HepG2 (cell line): ENCODE results near the gene LRRC43. TPM values are rescaled to one million over a fixed set of nuclear protein-coding genes. Genes with fewer than 3 reads are reported as not detected.

ENCODE experiments used
- ARNTL ChIP-seq: sonication (generic); formaldehyde crosslinking; IDR thresholded peaks from 2 replicates; pipeline ENCODE4 v1.4.0; 2020; ENCODE audit warnings: mild to moderate bottlenecking, missing genetic modification reagents
- POLR2AphosphoS2 ChIP-seq: IDR thresholded peaks from 2 replicates; pipeline ENCODE4 v1.6.1; 2011; ENCODE audit warnings: low read depth, low read length, improper control_type of control experiment
- ZBTB10 ChIP-seq: sonication (generic); formaldehyde crosslinking; IDR thresholded peaks from 2 replicates; pipeline ENCODE4 v1.4.0; 2020; ENCODE audit warnings: missing genetic modification reagents, borderline replicate concordance
- ZFP62 ChIP-seq: sonication (generic); formaldehyde crosslinking; IDR thresholded peaks from 2 replicates; pipeline ENCODE4 v1.4.0; 2020; ENCODE audit warnings: missing genetic modification reagents
- ZSCAN5A ChIP-seq: sonication (generic); formaldehyde crosslinking; IDR thresholded peaks from 2 replicates; pipeline ENCODE4 v1.8.0; 2022; ENCODE audit warnings: mild to moderate bottlenecking, missing genetic modification reagents, borderline replicate concordance
- polyA plus RNA-seq, 8 experiments: library from polyadenylated mRNA; depleted of rRNA in 3 of 8; stranded (reverse) in 7 of 8; unstranded in 1 of 8; fragments of >200 nt; fragmentation: Illumina TruSeq in 4 of 8; extraction: Trizol in 4 of 8; gene quantifications; 2 replicates each; pipeline versions ENCODE4 v1.2.1 to v1.2.3, GENCODE V29; 2011 to 2016; ENCODE audit warnings: low read depth in 4 of 8, missing spikeins in 1 of 8, mixed read lengths in 1 of 8; ENCODE audit not compliant: insufficient read depth in 1 of 8
- total RNA-seq, 5 experiments: library from RNA; depleted of rRNA; stranded (reverse); fragments of >200 nt; fragmentation: Illumina TruSeq; extraction: Trizol; gene quantifications; 2 replicates each; pipeline ENCODE4 v1.2.3, GENCODE V29; 2016; ENCODE audit warnings: low read depth in 1 of 5
- TF ChIP-seq, protein P1 (sequence below): sonication (generic); formaldehyde crosslinking; IDR thresholded peaks from 2 replicates; pipeline ENCODE4 v1.4.0; 2020; ENCODE audit warnings: mild to moderate bottlenecking, missing genetic modification reagents
- TF ChIP-seq, protein P2 (sequence below): sonication (generic); formaldehyde crosslinking; IDR thresholded peaks from 2 replicates; pipeline ENCODE4 v1.5.0; 2020; ENCODE audit warnings: missing genetic modification reagents, mild to moderate bottlenecking, borderline replicate concordance
- TF ChIP-seq, protein P3 (sequence below): sonication (generic); formaldehyde crosslinking; IDR thresholded peaks from 2 replicates; pipeline ENCODE4 v1.4.0; 2020; ENCODE audit warnings: missing genetic modification reagents

LRRC43 gene
- total and polyA plus RNA-seq, 2 of the 13 experiments (the other 11 are each of a cell fraction or from before 2014, with no cell fraction given) = not detected

DNA sequence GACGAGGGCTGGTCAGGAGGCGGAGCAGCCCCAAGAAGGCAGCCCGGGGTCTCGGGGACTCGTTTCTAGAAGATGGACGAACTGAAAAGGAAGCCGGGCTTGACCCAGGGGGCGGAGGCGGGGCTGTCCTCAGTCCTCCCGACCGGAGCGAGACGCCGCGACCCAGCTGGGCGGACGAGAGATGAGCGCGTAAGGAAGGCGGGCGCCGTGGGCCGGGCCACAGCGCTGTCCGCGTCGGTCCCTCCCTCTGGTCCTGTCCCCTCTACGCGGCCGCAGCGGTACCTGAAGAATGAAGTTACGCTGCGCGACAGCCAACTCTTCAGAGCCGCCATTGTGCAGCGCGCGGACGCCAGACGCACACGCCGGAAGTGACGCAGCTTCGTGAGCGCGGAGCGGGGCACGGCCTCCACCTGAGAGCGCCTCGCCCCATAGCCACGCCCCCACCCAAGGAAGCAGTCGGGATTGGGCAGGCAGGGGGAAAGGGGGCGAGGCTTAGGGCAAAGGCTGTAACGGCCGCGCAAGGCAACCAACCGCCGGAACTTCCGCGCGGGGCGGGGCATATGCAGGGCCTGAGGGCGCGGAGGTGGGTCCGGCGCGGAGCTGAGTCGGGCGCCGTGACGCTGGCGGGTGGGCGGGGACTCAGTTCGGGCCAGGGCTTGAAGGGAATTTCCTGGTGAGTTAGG, 42.9 kb downstream of the LRRC43 start, which contains the start of gene DIABLO (continued):
- TF ChIP-seq, protein P1, sequence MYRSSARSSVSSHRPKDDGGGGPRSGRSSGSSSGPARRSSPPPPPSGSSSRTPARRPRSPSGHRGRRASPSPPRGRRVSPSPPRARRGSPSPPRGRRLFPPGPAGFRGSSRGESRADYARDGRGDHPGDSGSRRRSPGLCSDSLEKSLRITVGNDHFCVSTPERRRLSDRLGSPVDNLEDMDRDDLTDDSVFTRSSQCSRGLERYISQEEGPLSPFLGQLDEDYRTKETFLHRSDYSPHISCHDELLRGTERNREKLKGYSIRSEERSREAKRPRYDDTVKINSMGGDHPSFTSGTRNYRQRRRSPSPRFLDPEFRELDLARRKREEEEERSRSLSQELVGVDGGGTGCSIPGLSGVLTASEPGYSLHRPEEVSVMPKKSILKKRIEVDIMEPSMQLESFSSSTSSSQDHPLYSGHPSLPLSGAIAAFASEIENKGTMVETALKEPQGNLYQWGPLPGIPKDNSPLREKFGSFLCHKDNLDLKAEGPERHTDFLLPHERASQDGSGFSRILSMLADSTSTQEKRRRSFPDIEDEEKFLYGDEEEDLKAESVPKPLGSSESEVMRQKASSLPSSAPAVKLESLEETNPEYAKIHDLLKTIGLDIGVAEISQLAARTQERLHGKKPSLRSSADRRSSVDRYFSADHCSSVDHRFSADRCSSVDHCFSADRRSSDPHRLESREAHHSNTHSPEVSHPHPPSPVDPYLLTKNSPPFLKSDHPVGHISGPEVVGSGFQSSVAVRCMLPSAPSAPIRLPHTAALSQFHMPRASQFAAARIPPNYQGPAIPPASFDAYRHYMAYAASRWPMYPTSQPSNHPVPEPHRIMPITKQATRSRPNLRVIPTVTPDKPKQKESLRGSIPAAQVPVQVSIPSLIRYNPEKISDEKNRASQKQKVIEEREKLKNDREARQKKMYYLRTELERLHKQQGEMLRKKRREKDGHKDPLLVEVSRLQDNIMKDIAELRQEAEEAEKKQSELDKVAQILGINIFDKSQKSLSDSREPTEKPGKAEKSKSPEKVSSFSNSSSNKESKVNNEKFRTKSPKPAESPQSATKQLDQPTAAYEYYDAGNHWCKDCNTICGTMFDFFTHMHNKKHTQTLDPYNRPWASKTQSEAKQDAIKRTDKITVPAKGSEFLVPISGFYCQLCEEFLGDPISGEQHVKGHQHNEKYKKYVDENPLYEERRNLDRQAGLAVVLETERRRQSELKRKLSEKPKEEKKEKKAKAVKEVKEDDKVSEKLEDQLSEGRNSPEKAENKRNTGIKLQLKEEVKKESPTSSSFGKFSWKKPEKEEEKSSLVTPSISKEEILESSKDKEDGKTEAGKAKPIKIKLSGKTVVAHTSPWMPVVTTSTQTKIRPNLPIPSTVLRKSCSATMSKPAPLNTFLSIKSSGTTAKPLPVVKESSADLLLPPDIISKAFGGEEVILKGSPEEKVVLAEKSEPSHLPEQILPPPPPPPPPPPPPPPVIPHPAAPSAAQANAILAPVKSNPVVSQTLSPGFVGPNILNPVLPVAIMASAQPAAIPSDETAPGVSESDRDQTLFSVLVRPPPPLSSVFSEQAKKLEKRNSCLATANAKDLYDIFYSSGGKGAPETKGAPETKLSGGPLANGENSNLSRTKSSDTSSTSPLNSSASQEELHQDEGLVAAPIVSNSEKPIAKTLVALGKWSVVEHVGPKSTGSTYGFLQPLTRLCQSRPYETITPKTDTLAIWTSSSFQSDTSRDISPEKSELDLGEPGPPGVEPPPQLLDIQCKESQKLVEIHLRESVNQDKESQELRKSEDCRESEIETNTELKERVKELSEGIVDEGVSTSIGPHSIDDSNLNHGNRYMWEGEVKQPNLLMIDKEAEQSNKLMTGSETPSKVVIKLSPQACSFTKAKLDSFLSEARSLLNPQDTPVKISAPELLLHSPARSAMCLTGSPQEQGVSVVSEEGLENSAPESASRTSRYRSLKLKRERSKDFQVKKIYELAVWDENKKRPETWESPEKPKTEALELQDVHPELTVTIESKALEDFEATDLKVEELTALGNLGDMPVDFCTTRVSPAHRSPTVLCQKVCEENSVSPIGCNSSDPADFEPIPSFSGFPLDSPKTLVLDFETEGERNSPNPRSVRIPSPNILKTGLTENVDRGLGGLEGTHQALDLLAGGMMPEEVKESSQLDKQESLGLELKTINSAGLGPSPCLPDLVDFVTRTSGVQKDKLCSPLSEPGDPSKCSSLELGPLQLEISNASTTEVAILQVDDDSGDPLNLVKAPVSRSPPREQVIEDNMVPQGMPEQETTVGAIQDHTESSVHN (CRISPR knock-in tag) = no peak
- TF ChIP-seq, protein P2, sequence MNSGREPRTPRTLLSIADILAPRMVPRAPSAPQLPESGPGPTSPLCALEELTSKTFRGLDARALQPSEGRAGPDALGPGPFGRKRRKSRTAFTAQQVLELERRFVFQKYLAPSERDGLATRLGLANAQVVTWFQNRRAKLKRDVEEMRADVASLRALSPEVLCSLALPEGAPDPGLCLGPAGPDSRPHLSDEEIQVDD = peak; percentile 66; the same call in 1 of the 2 replicates
- TF ChIP-seq POLR2AphosphoS2 (peak; percentile 73; the same call in 1 of the 2 replicates), ZSCAN5A (CRISPR knock-in tag) (no peak), ZBTB10 (CRISPR knock-in tag) (no peak), ARNTL (CRISPR knock-in tag) (peak; percentile 24; the same call in 1 of the 2 replicates), ZFP62 (no peak)
- TF ChIP-seq, protein P3, sequence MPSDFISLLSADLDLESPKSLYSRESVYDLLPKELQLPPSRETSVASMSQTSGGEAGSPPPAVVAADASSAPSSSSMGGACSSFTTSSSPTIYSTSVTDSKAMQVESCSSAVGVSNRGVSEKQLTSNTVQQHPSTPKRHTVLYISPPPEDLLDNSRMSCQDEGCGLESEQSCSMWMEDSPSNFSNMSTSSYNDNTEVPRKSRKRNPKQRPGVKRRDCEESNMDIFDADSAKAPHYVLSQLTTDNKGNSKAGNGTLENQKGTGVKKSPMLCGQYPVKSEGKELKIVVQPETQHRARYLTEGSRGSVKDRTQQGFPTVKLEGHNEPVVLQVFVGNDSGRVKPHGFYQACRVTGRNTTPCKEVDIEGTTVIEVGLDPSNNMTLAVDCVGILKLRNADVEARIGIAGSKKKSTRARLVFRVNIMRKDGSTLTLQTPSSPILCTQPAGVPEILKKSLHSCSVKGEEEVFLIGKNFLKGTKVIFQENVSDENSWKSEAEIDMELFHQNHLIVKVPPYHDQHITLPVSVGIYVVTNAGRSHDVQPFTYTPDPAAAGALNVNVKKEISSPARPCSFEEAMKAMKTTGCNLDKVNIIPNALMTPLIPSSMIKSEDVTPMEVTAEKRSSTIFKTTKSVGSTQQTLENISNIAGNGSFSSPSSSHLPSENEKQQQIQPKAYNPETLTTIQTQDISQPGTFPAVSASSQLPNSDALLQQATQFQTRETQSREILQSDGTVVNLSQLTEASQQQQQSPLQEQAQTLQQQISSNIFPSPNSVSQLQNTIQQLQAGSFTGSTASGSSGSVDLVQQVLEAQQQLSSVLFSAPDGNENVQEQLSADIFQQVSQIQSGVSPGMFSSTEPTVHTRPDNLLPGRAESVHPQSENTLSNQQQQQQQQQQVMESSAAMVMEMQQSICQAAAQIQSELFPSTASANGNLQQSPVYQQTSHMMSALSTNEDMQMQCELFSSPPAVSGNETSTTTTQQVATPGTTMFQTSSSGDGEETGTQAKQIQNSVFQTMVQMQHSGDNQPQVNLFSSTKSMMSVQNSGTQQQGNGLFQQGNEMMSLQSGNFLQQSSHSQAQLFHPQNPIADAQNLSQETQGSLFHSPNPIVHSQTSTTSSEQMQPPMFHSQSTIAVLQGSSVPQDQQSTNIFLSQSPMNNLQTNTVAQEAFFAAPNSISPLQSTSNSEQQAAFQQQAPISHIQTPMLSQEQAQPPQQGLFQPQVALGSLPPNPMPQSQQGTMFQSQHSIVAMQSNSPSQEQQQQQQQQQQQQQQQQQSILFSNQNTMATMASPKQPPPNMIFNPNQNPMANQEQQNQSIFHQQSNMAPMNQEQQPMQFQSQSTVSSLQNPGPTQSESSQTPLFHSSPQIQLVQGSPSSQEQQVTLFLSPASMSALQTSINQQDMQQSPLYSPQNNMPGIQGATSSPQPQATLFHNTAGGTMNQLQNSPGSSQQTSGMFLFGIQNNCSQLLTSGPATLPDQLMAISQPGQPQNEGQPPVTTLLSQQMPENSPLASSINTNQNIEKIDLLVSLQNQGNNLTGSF (CRISPR knock-in tag) = no peak
